HCT116 (cell line): Measurements from ENCODE around the gene LRP4.

Experiments used
- CTCF ChIP-seq, 3 experiments: fragments of 200-600 bp in 1 of 3; sonication (generic) in 1 of 3; IDR thresholded peaks in 2 of 3; conservative IDR thresholded peaks in 1 of 3; 2 replicates each; pipeline ENCODE4 v1.5.1; 2012 to 2017; ENCODE audit warnings: low read depth in 2 of 3, low read length in 2 of 3, antibody characterized with exemption in 1 of 3, borderline replicate concordance in 1 of 3, control low read depth in 1 of 3, mild to moderate bottlenecking in 1 of 3, mixed read lengths in 1 of 3, mixed run types in 1 of 3, moderate library complexity in 1 of 3; ENCODE audit not compliant: insufficient read depth in 1 of 3
- EZH2 ChIP-seq: fragments of 200-600 bp; sonication (generic); IDR thresholded peaks from 2 replicates; pipeline ENCODE4 v1.6.1; 2017; ENCODE audit warnings: antibody characterized with exemption, mixed run types
- MAX ChIP-seq: IDR thresholded peaks from 2 replicates; pipeline ENCODE4 v1.6.1; 2012
- POLR2AphosphoS5 ChIP-seq: IDR thresholded peaks from 2 replicates; pipeline ENCODE4 v1.6.1; 2011; ENCODE audit warnings: mild to moderate bottlenecking, low read depth, low read length, moderate library complexity
- REST ChIP-seq: IDR thresholded peaks from 2 replicates; pipeline ENCODE4 v1.6.1; 2012; ENCODE audit warnings: low read depth
- ZNF274 ChIP-seq: fragments of 200-500 bp; sonication (Bioruptor generic); IDR thresholded peaks from 2 replicates; pipeline ENCODE4 v1.6.1; 2014; ENCODE audit warnings: mild to moderate bottlenecking, low read depth, low read length, inconsistent platforms

GRCh38 chr11:46949297-46949696, 30.9 kb upstream of the LRP4 start:
- no peak for TF ChIP-seq REST
- TF ChIP-seq EZH2: no peak
- TF ChIP-seq CTCF (IDR thresholded peaks at IDR 0.05 in 2 of 3, conservative IDR thresholded peaks at IDR 0.05 in 1 of 3; ENCODE audit: borderline replicate concordance in 1 of 3, insufficient read depth in 1 of 3, low read depth in 2 of 3, low read length in 2 of 3): no peak
- no peak for TF ChIP-seq MAX
- TF ChIP-seq ZNF274: no peak
- TF ChIP-seq POLR2AphosphoS5: no peak
